Breast epithelium (tissue), 4 donors: ENCODE data around the gene DYSF. TPM values are rescaled to one million over a fixed set of nuclear protein-coding genes. Genes with fewer than 3 reads are reported as not detected.

ENCODE experiments used
- DNase-seq, 2 donors: peaks; one replicate each; pipeline ENCODE4 v3.0.0-alpha.2; 2019; ENCODE audit warnings: low spot score in 2 of 2
- H3K27ac ChIP-seq, 2 donors: fragments of 200-600 bp; sonication (generic) in 1 of 2; one replicate each; pipeline ENCODE4 v1.5.1; 2016 to 2019; ENCODE audit warnings: mild to moderate bottlenecking in 1 of 2
- H3K27me3 ChIP-seq, 2 donors: fragments of 200-600 bp; sonication (generic) in 1 of 2; one replicate each; pipeline versions ENCODE4 v1.5.1 to v1.6.0; 2017 to 2019; ENCODE audit warnings: control low read depth in 1 of 2, mild to moderate bottlenecking in 1 of 2
- H3K36me3 ChIP-seq: fragments of 200-600 bp; one replicate; pipeline ENCODE4 v1.5.1; 2019
- H3K4me1 ChIP-seq, 2 donors: fragments of 200-600 bp; sonication (generic); one replicate each; pipeline ENCODE4 v1.5.1; 2016 to 2019; ENCODE audit warnings: control low read depth in 1 of 2
- H3K4me3 ChIP-seq, 3 donors: fragments of 200-600 bp; sonication (generic); 1 replicate in 2 of 3; 2 replicates in 1 of 3; pipeline ENCODE4 v1.5.1; 2016 to 2019; ENCODE audit warnings: mild to moderate bottlenecking in 3 of 3, moderate library complexity in 2 of 3
- H3K9me3 ChIP-seq, 2 donors: fragments of 200-600 bp; sonication (generic) in 1 of 2; one replicate each; pipeline ENCODE4 v1.5.1; 2016 to 2019; ENCODE audit warnings: control low read depth in 1 of 2
- CTCF ChIP-seq, 3 donors: fragments of 450-650 bp; IDR thresholded peaks; one replicate each; pipeline ENCODE4 v1.5.1; 2016 to 2017; ENCODE audit warnings: antibody characterized with exemption in 3 of 3, mild to moderate bottlenecking in 3 of 3, moderate library complexity in 3 of 3
- POLR2A ChIP-seq: fragments of 450-650 bp; IDR thresholded peaks from one replicate; pipeline ENCODE4 v1.6.1; 2016; ENCODE audit warnings: antibody characterized with exemption, mild to moderate bottlenecking, moderate library complexity
- POLR2AphosphoS5 ChIP-seq, 3 donors: sonication (generic); formaldehyde crosslinking; IDR thresholded peaks; one replicate each; pipeline ENCODE4 v1.6.1; 2017; ENCODE audit warnings: antibody characterized with exemption in 3 of 3
- intact Hi-C: fragments of 100-400 bp; cut with DNase I; formaldehyde crosslinking; loops from one replicate; pipeline ENCODE4 v1.15.1; 2023; ENCODE audit warnings: low total_unique reads
- total RNA-seq, 3 donors: library from RNA; depleted of rRNA; stranded (reverse); fragments of >200 nt; gene quantifications; one replicate each; pipeline ENCODE4 v1.1.0, GENCODE V29; 2016

Gene DYSF
- total RNA-seq, 3 donors from 2014 or later: 3.0 to 15.7 (median 4.8) TPM

GRCh38 chr2:71605781-71606241 is 152.4 kb downstream of the DYSF start:
- Histone ChIP-seq H3K27me3 (no peaks in the 10 kb centered on the region), H3K4me3 (no peak overlapping the region), H3K4me1 (no peaks in the 10 kb centered on the region), H3K9me3 (no peaks in the 10 kb centered on the region), H3K27ac (no peak overlapping the region), H3K36me3 (no peaks in the 10 kb centered on the region)
- peak in 1 of 2 donors; percentile 33 for DNase-seq
- TF ChIP-seq POLR2A (no peak), POLR2AphosphoS5 (IDR thresholded peaks at IDR 0.05) (no peak), CTCF (IDR thresholded peaks at IDR 0.05) (no peak)
- intact Hi-C loops: no loop called here

- TF ChIP-seq POLR2A (no peak), CTCF (IDR thresholded peaks at IDR 0.05) (no peak), POLR2AphosphoS5 (IDR thresholded peaks at IDR 0.05) (no peak)
- H3K27ac ChIP-seq: no peak overlapping the region
- no peaks in the 10 kb centered on the region for H3K4me1 ChIP-seq
- peak in 1 of 2 donors; percentile 30 for DNase-seq
- intact Hi-C loops: no loop called here
- H3K9me3 ChIP-seq: no peaks in the 10 kb centered on the region
- no peaks in the 10 kb centered on the region for H3K27me3 ChIP-seq
- no peaks in the 10 kb centered on the region for H3K36me3 ChIP-seq
- H3K4me3 ChIP-seq: no peak overlapping the region
These were observed 152.9 kb downstream of the DYSF start for GRCh38 chr2:71606244-71606643.

GRCh38 chr2:71607151-71607889 is 154.0 kb downstream of the DYSF start:
- TF ChIP-seq CTCF (IDR thresholded peaks at IDR 0.05) (no peak), POLR2A (no peak), POLR2AphosphoS5 (IDR thresholded peaks at IDR 0.05) (no peak)
- intact Hi-C loops: no loop called here
- H3K4me1 ChIP-seq: no peaks in the 10 kb centered on the region
- H3K4me3 ChIP-seq: no peak overlapping the region
- no peaks in the 10 kb centered on the region for H3K27me3 ChIP-seq
- no peaks in the 10 kb centered on the region for H3K9me3 ChIP-seq
- peak in 1 of 2 donors; percentile 31 for DNase-seq
- no peaks in the 10 kb centered on the region for H3K36me3 ChIP-seq
- H3K27ac ChIP-seq: no peak overlapping the region

- no peaks in the 10 kb centered on the region for H3K27me3 ChIP-seq
- H3K36me3 ChIP-seq: no peaks in the 10 kb centered on the region
- H3K9me3 ChIP-seq: no peaks in the 10 kb centered on the region
- TF ChIP-seq POLR2AphosphoS5 (IDR thresholded peaks at IDR 0.05) (no peak), POLR2A (no peak), CTCF (IDR thresholded peaks at IDR 0.05) (no peak)
- H3K4me1 ChIP-seq: no peaks in the 10 kb centered on the region
- no peak overlapping the region for H3K27ac ChIP-seq
- intact Hi-C loops: no loop called here
- DNase-seq: peak in 1 of 2 donors; percentile 19
- H3K4me3 ChIP-seq: no peak overlapping the region
These were observed 154.7 kb downstream of the DYSF start for GRCh38 chr2:71608034-71608433.

GRCh38 chr2:71608441-71608840 is 155.1 kb downstream of the DYSF start:
- Histone ChIP-seq H3K4me1 (no peaks in the 10 kb centered on the region), H3K27me3 (no peaks in the 10 kb centered on the region), H3K36me3 (no peaks in the 10 kb centered on the region), H3K9me3 (no peaks in the 10 kb centered on the region), H3K27ac (no peak overlapping the region), H3K4me3 (no peak overlapping the region)
- intact Hi-C loops: no loop called here
- no peak for TF ChIP-seq POLR2A
- TF ChIP-seq CTCF (IDR thresholded peaks at IDR 0.05): no peak
- TF ChIP-seq POLR2AphosphoS5 (IDR thresholded peaks at IDR 0.05): no peak
- DNase-seq: peak; percentile 12 to 13
